RPMI7951 (cell line): ENCODE results near the gene BOLA3. TPM values are rescaled to one million over a fixed set of nuclear protein-coding genes. Genes with fewer than 3 reads are reported as not detected.
A peak's percentile ranks its signal among the peaks of the same experiment; 100 is the strongest.
"Not testable (repeated sequence)": the region's sequence is repeated elsewhere in the genome, so short reads cannot be mapped to it uniquely, and the experiment has no call there.

Experiments used
- DNase-seq: peaks from one replicate; pipeline ENCODE4 v3.0.0-alpha.2; 2012; ENCODE audit warnings: low read depth
- total RNA-seq: library from RNA; depleted of rRNA; stranded (reverse); fragments of >200 nt; shearing (Covaris generic); gene quantifications from 2 replicates; pipeline ENCODE4 v1.2.3, GENCODE V29; 2014

The BOLA3 gene
- total RNA-seq, 1 experiment from 2014 or later = 214 TPM

- DNase-seq = no peak
Measured at GRCh38 chr2:74149247-74149525, 1.5 kb upstream of the BOLA3 start.

GRCh38 chr2:74148457-74149246 lies 940 bp upstream of the BOLA3 start:
- DNase-seq = peak; percentile 40

GRCh38 chr2:74146929-74147726 lies 584 bp downstream of the BOLA3 start:
- peak; percentile 21 for DNase-seq

- DNase-seq = no peak
Measured at GRCh38 chr2:74142340-74142739, 5.4 kb downstream of the BOLA3 start.

GRCh38 chr2:74138600-74139323 lies 8.9 kb downstream of the BOLA3 start:
- no peak for DNase-seq

GRCh38 chr2:74137651-74138599 lies 9.8 kb downstream of the BOLA3 start:
- no peak for DNase-seq

- no peak for DNase-seq
Measured at GRCh38 chr2:74131901-74132300, 15.8 kb downstream of the BOLA3 start.

- DNase-seq = no peak
Measured at GRCh38 chr2:74130211-74130995, 17.3 kb downstream of the BOLA3 start.

- no peak for DNase-seq
Measured at GRCh38 chr2:74128206-74128605, 19.5 kb downstream of the BOLA3 start.

GRCh38 chr2:74123955-74124354 lies 23.8 kb downstream of the BOLA3 start:
- not testable (repeated sequence) for DNase-seq

GRCh38 chr2:74121846-74122245 lies 25.9 kb downstream of the BOLA3 start:
- not testable (repeated sequence) for DNase-seq

GRCh38 chr2:74119912-74120825 lies 27.5 kb downstream of the BOLA3 start:
- DNase-seq = peak; percentile 81

GRCh38 chr2:74119339-74119738 lies 28.4 kb downstream of the BOLA3 start:
- peak; percentile 29 for DNase-seq

- no peak for DNase-seq
Measured at GRCh38 chr2:74111380-74111779, 36.3 kb downstream of the BOLA3 start.

- no peak for DNase-seq
Measured at GRCh38 chr2:74110537-74110936, 37.2 kb downstream of the BOLA3 start.

GRCh38 chr2:74109551-74109950 lies 38.2 kb downstream of the BOLA3 start:
- DNase-seq = no peak

GRCh38 chr2:74107071-74107470 lies 40.6 kb downstream of the BOLA3 start:
- no peak for DNase-seq

- DNase-seq = no peak
Measured at GRCh38 chr2:74105413-74105812, 42.3 kb downstream of the BOLA3 start.

GRCh38 chr2:74104839-74105238 lies 42.9 kb downstream of the BOLA3 start:
- DNase-seq = no peak

- no peak for DNase-seq
Measured at GRCh38 chr2:74103763-74104162, 43.9 kb downstream of the BOLA3 start.
